Measurements from ENCODE around the gene CHCT1.
"Not testable (repeated sequence)": the region's sequence is repeated elsewhere in the genome, so short reads cannot be mapped to it uniquely, and the experiment has no call there.

CHCT1 gene

GRCh38 chr17:60398227-60398959, 23.9 kb upstream of the CHCT1 start:
- no peak for DNase-seq (ENCODE audit: low read depth)

- no peak for DNase-seq (ENCODE audit: low read depth)
Measured at GRCh38 chr17:60401819-60402218, 20.5 kb upstream of the CHCT1 start.

GRCh38 chr17:60403523-60403810, 18.8 kb upstream of the CHCT1 start:
- no peak for DNase-seq (ENCODE audit: low read depth)

DNA sequence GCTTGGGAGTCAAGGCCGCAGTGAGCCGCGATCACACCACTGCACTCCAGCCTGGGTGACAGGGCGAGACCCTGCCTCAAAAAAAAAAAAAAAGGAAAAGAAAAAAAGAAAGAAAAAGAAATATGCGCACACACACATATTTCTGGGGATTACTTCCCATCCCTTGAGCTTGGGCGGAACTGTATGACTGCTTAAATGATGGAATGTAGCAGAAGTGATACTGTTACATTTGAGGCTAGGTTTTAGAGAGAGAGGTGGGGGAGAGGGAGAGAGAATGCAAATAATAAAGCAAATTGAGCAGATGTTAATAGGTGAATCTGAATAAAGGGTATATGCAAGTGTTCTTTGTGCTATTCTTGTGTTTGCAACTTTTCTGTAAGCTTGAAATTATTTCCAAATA, 18.3 kb upstream of the CHCT1 start:
- no peak for DNase-seq (ENCODE audit: low read depth)

GRCh38 chr17:60406887-60407286, 15.4 kb upstream of the CHCT1 start:
- no peak for DNase-seq (ENCODE audit: low read depth)

DNA sequence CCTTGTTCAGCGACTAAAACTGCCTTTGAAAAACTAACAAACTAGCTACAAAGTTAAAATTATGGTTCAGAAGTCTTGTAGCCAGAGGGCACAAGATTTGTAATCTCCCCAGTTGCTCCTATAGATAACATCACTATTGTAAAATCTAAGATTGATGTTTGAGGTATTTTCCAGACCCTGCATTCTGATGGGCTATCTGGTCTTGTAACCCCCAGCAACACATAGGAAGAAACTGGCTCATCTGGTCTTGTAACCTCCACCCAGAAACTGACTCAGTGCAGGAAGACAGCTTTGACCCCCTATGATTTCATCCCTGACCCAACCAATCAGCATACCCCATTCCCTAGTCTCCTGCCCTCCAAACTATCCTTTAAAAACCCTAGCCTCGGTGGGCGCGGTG, 12.3 kb upstream of the CHCT1 start:
- no peak for DNase-seq (ENCODE audit: low read depth)

GRCh38 chr17:60412701-60413100, 9.6 kb upstream of the CHCT1 start:
- no peak for DNase-seq (ENCODE audit: low read depth)

- no peak for DNase-seq (ENCODE audit: low read depth)
Measured at GRCh38 chr17:60415146-60415545, 7.1 kb upstream of the CHCT1 start.

- DNase-seq (ENCODE audit: low read depth) = no peak
Measured at GRCh38 chr17:60416368-60416925, 5.8 kb upstream of the CHCT1 start.

GRCh38 chr17:60419003-60419402, 3.3 kb upstream of the CHCT1 start:
- DNase-seq (ENCODE audit: low read depth) = not testable (repeated sequence)

DNA sequence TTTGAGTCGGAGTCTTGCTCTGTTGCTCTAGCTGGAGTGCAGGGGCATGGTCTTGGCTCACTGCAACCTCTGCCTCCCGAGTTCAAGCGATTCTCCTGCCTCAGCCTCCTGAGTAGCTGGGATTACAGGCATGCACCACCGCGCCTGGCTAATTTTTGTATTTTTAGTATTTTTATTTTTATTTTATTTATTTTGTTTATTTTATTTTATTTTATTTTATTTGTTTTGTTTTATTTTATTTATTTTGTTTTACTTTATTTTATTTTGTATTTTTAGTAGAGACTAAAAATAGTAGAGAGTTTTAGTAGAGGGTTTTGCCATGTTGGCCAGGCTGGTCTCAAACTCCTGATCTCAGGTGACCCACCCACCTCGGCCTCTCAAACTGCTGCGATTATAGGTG, 2.4 kb upstream of the CHCT1 start:
- DNase-seq (ENCODE audit: low read depth) = not testable (repeated sequence)

- no peak for DNase-seq (ENCODE audit: low read depth)
Measured at GRCh38 chr17:60421273-60422161, 772 bp upstream of the CHCT1 start.

GRCh38 chr17:60423865-60424264, 1.6 kb downstream of the CHCT1 start:
- DNase-seq (ENCODE audit: low read depth) = no peak

GRCh38 chr17:60425626-60426025, 3.3 kb downstream of the CHCT1 start:
- DNase-seq (ENCODE audit: low read depth) = no peak

DNA sequence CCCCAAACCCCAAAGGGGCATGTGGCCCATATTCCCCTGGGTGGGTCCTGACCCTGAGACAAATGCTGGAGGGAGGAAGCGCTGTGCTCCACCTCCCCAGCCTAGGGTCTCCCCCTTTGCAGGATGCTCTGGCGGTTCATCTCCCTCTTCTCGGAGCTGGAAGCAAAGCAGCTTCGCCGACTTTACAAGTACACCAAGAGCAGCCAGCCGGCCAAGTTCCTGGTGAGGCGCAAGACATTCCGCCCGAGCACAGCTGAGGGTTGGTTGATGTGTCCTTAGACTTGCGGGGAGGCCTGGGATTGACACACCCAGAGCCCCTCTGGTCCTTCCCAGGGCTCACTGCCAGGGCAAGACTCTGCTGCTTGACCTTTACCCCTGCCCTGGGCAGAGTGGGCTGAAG, 4.3 kb downstream of the CHCT1 start:
- no peak for DNase-seq (ENCODE audit: low read depth)

GRCh38 chr17:60428491-60428890, 6.2 kb downstream of the CHCT1 start:
- not testable (repeated sequence) for DNase-seq (ENCODE audit: low read depth)

GRCh38 chr17:60430561-60430960, 8.3 kb downstream of the CHCT1 start:
- not testable (repeated sequence) for DNase-seq (ENCODE audit: low read depth)

DNA sequence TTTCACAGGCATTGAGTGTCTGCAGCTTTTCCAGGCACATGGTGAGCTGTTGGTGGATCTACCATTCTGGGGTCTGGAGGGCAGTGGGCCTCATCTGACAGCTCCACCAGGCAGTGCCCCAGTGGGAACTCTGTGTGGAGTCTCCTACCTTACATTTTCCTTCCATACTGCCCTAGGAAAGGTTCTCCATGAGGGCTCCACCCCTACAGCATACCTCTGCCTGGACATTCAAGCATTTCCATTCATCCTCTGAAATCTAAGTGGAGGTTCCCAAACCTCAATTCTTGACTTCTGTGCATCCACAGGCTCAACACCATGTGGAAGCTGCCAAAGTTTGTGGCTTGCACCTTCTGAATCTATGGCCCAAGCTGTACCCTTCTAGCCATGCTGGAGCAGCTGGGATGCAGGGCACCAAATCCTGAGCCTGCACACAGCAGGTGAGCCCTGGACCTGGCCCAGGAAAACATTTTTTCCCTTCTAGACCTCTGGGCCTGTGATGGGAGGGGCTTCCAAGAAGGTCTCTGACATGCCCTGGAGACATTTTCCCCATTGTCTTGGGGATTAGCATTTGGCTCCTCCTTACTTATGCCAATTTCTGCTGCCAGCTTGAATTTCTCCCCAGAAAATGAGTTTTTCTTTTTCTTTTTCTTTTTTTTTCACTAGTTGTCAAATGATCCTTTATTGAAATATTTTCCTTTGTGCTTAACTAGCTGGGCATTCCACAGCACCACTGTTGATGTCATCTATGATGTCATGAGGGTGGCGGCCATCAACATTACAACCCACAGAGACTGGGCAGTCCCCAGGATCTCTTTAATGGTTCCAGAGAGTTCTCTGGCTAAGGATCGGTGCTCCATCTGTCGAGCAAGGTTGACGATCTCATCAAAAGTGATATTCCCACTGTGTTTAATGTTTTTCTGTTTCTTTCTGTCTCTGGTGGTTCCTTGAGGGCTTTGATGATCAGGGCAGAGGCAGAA, 11.0 kb downstream of the CHCT1 start:
- DNase-seq (ENCODE audit: low read depth) = not testable (repeated sequence)

DNA sequence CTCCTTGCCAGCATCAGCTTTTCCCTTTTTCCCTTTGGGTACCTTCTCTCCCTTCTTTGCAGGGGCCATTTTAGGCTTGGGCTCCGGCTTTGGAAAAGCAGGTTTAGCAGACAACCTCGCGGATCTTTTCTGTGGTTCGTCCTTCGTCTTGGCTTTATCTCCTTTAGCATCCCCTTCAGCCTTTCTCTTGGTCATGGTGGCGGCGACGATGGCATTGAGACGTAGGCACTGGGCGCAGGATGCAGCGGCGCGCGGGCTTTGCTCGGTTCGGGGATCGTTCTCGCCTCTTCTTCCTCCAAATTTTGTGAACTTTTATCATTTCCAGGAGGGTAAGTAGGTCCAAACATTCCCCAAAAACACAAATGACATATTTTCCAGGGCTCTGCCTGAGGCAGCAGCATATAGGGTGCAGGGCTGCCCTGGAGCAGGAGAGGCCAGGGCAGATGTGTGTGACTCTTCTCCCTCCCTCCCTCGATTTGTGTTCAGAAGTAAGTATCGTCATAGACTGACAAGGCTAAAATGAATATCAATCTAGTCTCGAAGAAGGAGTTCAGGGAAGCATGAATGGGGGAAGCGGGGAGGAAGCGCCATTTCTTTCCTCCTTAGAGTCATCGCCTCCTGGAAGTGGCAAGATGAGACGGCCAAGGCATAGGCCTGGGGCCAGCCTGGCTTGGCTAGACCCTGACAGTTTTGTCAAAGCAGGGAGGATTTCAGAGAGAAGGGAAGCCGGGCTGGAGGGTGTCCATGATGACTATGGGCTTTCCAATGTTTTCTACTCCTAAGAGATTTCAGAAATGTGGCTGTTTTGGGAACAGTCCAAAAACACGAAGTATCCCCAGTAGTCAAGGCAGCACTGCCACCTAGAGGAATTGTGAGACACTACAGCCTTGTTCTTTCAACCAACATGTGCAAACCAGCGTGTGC, 13.2 kb downstream of the CHCT1 start:
- peak; percentile 72 for DNase-seq (ENCODE audit: low read depth)

- DNase-seq (ENCODE audit: low read depth) = no peak
Measured at GRCh38 chr17:60436676-60437075, 14.4 kb downstream of the CHCT1 start.

GRCh38 chr17:60439501-60439900, 17.2 kb downstream of the CHCT1 start:
- DNase-seq (ENCODE audit: low read depth) = no peak

Measured in GM04503 (cell line).